Muscle layer of duodenum (tissue), 2 donors: ENCODE results near the gene LMF1.

Experiments used
- H3K27ac ChIP-seq: one replicate; pipeline ENCODE4 v1.7.0; 2013; ENCODE audit warnings: mild to moderate bottlenecking, low read length
- H3K27me3 ChIP-seq: one replicate; pipeline ENCODE4 v1.7.0; 2013; ENCODE audit warnings: low read depth, mild to moderate bottlenecking, control low read depth, low read length
- H3K36me3 ChIP-seq, 2 donors: one replicate each; pipeline ENCODE4 v1.7.0; 2013; ENCODE audit warnings: low read length in 2 of 2, control low read depth in 1 of 2, mild to moderate bottlenecking in 1 of 2; ENCODE audit not compliant: insufficient read depth in 2 of 2, control insufficient read depth in 1 of 2
- H3K4me1 ChIP-seq, 2 donors: one replicate each; pipeline ENCODE4 v1.7.0; 2013; ENCODE audit warnings: low read length in 2 of 2, mild to moderate bottlenecking in 2 of 2, control low read depth in 1 of 2, moderate library complexity in 1 of 2; ENCODE audit not compliant: insufficient read depth in 2 of 2, control insufficient read depth in 1 of 2
- H3K4me3 ChIP-seq, 2 donors: one replicate each; pipeline ENCODE4 v1.7.0; 2013; ENCODE audit warnings: low read length in 2 of 2, low read depth in 1 of 2, mild to moderate bottlenecking in 1 of 2
- H3K9me3 ChIP-seq, 2 donors: one replicate each; pipeline ENCODE4 v1.7.0; 2013; ENCODE audit warnings: low read length in 2 of 2, control low read depth in 1 of 2, mild to moderate bottlenecking in 1 of 2; ENCODE audit not compliant: control insufficient read depth in 1 of 2
- donor health status: healthy.

Gene LMF1

DNA sequence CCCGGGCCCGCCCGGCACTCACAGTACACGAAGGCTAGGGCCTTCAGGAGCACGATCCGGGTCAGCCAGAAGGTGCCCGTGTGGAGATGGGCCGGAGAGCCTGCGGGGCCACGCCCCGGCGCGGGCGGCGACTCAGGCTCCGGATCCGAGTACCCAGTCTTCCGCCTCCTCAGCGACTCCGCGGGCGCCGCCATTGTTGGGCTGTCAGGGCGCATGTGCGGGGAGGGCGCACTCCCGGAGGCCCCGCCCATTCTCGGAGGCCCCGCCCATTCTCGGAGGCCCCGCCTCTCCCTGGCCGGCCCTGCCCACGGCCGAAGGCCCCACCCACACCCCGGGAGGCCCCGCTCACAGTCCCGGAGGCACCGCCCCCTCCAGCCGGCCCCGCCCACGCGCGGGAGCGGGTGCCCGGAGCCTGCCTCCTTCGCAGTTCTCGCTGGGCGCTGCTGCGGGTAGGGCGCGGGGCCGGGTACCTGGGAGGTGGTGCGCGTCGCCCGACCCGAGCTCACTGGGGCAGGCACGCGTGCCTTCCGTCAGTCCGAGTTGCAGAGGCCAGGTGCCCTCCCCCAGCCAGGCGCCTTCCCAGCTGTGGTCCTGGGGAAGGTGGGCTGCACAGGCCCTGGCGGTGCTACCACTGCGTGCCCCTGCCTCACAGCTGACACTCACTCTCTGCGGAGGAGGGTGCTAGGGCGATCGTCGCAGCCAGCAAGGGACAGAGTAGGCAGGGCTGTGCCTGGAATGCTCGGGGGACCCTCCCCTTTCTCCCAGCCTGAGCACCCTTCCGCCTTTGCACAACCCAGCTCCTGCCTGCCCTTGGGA is at the start of gene LMF1:
TSS of gene LMF1 (minus strand) at position 219 of the 816 bp plus-strand sequence. CDS start at position 215, 4 bp downstream.
- Histone ChIP-seq H3K27me3 (no peaks in the 10 kb centered on the region), H3K27ac (no peak within 1 kb of the TSS), H3K9me3 (no peaks in the 10 kb centered on the region), H3K4me1 (peaks cover 6 to 24% of the 10 kb centered on the region in 2 donors), H3K4me3 (peak within 1 kb of the TSS; percentile 44 to 95), H3K36me3 (peaks cover 3 to 15% of the 10 kb centered on the region in 2 donors)

DNA sequence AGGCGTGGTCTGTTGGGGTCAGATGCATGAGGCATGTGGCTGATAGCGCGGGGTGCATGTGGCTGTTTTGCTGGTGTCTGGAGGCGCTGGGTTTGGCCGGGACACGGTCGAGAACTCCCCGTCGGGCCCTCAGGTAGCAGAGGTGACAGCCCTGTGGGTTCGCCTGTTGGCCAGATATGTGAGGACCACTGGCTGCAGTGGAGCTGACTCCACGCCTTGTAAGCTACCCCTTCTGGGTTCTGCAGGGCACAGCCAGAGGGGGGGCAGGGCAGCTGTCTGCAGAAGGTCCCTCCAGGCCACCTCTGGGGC is 49.3 kb upstream of the LMF1 start:
- no peak overlapping the region for H3K27ac ChIP-seq
- no peaks in the 10 kb centered on the region for H3K36me3 ChIP-seq
- no peaks in the 10 kb centered on the region for H3K4me1 ChIP-seq
- H3K4me3 ChIP-seq: no peak overlapping the region
- peaks cover under 1% of the 10 kb centered on the region for H3K27me3 ChIP-seq
- H3K9me3 ChIP-seq: no peaks in the 10 kb centered on the region

DNA sequence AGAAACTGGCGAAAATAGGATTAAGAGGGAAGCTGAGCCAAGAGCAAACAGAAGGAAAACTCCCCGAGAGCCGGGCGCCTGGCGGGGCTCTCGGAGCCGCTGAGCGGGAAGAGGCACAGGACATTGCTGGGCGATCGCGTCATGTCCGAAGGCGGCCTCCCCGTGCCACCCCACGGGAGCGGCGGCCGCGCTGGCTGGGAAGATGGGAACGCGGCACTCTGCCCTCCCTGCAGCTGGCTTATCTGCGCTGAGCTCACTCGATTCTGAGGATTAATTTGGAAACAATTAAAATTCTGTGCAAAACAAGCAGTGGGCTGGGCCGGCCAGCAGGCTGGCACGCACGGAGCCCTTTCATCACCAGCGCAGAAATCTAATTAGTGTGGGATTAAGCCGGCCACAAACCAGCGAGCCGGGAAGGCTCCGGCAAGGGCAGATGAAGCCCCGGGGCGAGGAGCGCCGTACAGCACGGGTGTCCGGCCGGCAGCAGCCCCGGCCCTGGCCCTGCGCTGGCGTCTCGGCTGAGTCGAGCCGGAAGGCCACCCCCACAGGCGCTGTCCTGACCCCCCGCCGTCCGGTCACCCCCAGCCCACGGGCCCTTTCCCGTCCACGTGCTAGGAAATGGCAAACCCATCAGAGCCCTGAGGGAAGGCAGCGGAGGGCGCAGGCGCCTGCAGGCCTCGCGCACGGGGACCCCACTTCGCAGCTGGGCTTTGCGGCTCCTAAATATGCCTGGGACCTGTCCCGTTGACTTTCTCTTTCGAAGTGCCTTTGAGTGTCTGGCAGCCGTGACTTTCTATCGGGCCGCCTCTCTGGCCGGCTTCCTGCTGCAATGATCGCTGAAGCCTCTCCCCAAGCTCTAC is 48.7 kb upstream of the LMF1 start:
- H3K4me1 ChIP-seq: no peaks in the 10 kb centered on the region

DNA sequence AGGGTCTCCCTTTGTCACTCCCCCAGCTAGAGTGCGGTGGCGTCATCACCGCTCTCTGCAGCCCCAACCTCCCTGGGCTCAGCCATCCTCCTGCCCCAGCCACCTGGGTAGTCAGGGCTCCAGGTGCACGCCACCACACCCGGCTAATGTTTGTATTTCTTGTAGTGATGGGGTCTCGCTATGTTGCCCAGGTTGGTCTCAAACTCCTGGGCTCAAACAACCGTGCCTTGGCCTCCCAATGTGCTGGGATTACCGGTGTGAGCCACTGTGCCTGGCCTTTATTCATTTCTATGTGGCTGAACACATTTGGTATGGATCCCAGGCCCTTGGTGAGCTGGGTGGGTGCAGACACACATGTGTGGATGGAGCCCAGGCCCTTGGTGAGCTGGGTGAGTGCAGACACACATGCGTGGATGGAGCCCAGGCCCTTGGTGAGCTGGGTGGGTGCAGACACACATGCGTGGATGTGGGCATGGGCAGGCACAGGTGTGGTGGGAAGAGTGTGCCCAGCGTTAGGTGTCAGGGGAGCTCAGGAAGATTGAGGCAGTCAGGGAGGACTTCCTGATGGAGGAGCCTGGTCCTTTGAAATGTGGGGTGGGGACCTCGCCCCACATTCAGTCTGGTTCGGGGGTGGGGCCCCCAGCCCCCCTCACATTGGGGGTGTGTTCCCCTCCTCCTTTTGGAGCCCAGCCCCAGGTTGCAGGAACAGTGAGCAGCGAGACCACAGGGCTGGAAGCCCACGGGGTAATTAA is 47.8 kb upstream of the LMF1 start:
- Histone ChIP-seq H3K4me3 (no peak overlapping the region), H3K36me3 (no peaks in the 10 kb centered on the region), H3K9me3 (no peaks in the 10 kb centered on the region), H3K27ac (no peak overlapping the region), H3K4me1 (no peaks in the 10 kb centered on the region), H3K27me3 (no peaks in the 10 kb centered on the region)

More for the DNA sequence above, 48.7 kb upstream of the LMF1 start:
- H3K9me3 ChIP-seq: no peaks in the 10 kb centered on the region
- H3K27ac ChIP-seq: no peak overlapping the region
- no peak overlapping the region for H3K4me3 ChIP-seq
- no peaks in the 10 kb centered on the region for H3K36me3 ChIP-seq
- no peaks in the 10 kb centered on the region for H3K27me3 ChIP-seq

DNA sequence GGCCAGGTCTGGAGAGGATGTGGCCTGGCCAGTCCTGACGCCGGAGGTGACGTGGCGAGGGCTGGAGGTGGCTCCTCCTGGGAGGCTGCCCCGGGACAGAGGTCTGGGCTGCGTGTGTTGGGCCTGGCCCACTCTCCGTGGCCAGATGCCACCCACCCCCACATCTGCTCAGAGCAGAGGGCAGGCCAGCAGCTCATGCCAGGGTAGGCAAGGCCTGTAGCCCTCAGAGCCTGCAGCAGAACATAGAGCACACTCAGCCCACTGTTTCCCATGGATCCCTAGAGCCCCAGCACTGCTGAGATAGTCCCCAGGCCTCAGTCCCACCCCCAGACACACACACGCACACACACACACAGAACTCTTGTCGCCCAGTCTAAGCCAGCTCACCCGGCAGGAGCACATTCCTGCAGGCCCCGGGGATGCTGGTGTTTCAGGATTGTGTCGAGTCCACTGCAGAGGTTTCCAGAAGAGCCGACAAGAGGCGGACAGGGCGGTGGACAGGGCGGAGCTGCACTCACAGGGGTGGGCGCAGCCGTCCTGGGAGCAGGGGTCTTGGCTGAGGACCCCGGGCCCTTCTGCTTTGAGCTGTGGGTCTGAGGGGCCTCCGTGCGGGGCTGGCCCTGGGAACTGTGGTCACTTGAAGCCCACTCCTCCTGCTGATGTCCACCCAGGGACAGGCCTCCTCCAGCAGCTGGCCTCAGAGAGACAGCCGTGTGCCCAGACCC is 44.1 kb upstream of the LMF1 start:
- Histone ChIP-seq H3K36me3 (no peaks in the 10 kb centered on the region), H3K4me1 (no peaks in the 10 kb centered on the region), H3K27me3 (no peaks in the 10 kb centered on the region), H3K9me3 (no peaks in the 10 kb centered on the region), H3K4me3 (no peak overlapping the region), H3K27ac (no peak overlapping the region)

DNA sequence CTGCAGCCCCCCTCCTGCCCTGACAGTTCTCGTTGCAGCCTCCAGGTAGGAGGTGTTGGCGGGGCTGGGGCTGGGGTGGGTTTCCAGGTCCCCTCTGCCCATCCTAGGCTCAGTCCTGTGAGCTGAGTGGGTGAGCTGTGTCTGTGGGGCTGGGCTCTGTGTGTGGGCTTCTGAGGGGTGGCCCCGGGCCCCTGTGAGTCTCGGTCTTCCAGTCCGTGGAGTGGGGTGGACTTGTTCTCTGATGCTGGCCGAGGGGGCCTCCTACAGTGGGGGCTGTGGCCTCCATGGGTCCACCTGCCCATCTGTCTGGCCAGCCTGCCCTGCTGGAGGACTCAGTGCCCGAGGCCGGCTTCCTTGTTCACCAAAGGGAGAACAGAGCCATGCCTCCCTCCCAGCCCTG is 43.4 kb upstream of the LMF1 start:
- no peaks in the 10 kb centered on the region for H3K27me3 ChIP-seq

DNA sequence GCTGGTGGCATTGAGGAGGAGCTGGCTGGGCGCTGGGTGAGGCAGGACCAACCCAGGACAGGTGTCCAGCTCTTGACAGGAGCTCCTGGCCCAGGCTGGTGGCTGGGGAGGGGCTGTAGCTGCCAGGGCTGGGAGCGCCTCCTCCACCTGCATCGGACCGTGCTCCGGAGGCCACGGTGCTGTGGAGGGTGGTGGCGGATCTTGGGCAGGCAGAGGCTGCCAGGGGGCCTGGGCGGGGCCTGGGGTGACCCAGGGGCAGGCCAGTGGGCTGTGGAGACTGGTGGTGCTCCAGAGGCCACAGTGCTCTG is 42.8 kb upstream of the LMF1 start:
- H3K4me1 ChIP-seq: no peaks in the 10 kb centered on the region
- H3K36me3 ChIP-seq: no peaks in the 10 kb centered on the region
- H3K27me3 ChIP-seq: no peaks in the 10 kb centered on the region
- H3K9me3 ChIP-seq: no peaks in the 10 kb centered on the region
- no peak overlapping the region for H3K4me3 ChIP-seq
- no peak overlapping the region for H3K27ac ChIP-seq

More for the DNA sequence above, 43.4 kb upstream of the LMF1 start:
- no peak overlapping the region for H3K4me3 ChIP-seq
- no peak overlapping the region for H3K27ac ChIP-seq
- no peaks in the 10 kb centered on the region for H3K4me1 ChIP-seq
- H3K36me3 ChIP-seq: no peaks in the 10 kb centered on the region
- H3K9me3 ChIP-seq: no peaks in the 10 kb centered on the region

DNA sequence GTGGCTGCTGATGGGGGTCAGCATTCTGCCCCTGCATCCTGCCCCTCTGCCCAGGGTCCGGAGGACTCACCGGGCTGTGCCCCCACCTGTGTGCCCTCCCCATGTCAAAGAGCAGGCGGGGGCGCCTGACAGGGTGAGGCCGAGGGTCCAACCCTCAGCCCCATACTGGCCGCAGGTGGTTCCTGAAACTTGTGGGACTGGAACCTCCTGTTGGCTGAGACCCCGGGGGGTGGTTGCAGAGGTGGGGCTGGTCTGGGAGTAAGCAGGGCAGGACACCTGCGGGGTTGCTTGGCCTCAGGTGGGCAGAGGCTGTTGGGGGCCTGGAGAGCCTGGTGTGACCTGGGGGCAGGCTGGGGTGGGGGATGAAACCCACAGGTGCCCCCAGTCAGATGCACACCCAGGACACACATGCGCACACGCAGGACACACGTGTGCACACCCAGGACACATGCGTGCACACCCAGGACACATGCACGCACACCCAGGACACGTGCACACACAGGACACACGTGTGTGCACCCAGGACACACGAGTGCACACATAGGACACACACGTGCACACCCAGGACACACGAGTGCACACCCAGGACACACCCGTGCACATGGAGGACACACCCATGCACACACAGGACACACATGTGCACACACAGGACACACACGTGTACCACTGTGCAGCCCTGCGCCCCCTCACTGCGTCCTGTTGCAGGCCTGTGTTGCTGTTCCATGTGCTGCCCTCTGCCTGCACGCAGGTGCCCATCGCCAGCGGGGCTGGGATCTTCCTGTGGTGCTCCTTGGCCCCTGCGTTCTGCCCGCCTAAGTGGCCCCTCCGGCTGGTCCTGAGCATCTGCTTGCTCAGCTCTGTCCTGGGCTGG is 42.2 kb upstream of the LMF1 start:
- H3K4me3 ChIP-seq: no peak overlapping the region
- H3K27me3 ChIP-seq: no peaks in the 10 kb centered on the region
- no peaks in the 10 kb centered on the region for H3K36me3 ChIP-seq
- H3K9me3 ChIP-seq: no peaks in the 10 kb centered on the region
- no peak overlapping the region for H3K27ac ChIP-seq
- H3K4me1 ChIP-seq: no peaks in the 10 kb centered on the region

DNA sequence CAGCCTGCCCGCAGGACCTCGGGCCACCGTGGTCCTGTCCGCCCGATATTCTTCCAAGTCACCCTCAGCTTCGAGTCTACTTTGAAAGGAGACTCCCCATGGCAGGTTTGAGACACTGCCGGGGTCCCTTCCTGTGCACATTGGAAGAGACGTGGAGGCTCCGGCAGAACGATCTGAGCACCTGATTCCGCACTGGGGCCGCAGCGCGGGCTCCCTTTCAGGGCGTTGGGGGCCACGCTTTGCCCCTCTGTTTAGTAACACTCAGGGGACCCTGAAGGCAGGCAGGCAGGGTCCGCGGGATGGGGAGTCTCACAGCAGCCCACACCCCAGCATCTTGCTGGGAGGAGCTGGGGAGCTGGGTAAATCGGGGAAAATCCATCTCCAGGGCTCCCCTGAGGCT is 41.4 kb upstream of the LMF1 start:
- Histone ChIP-seq H3K4me3 (no peak overlapping the region), H3K27ac (no peak overlapping the region), H3K36me3 (no peaks in the 10 kb centered on the region), H3K4me1 (no peaks in the 10 kb centered on the region), H3K27me3 (no peaks in the 10 kb centered on the region), H3K9me3 (no peaks in the 10 kb centered on the region)

DNA sequence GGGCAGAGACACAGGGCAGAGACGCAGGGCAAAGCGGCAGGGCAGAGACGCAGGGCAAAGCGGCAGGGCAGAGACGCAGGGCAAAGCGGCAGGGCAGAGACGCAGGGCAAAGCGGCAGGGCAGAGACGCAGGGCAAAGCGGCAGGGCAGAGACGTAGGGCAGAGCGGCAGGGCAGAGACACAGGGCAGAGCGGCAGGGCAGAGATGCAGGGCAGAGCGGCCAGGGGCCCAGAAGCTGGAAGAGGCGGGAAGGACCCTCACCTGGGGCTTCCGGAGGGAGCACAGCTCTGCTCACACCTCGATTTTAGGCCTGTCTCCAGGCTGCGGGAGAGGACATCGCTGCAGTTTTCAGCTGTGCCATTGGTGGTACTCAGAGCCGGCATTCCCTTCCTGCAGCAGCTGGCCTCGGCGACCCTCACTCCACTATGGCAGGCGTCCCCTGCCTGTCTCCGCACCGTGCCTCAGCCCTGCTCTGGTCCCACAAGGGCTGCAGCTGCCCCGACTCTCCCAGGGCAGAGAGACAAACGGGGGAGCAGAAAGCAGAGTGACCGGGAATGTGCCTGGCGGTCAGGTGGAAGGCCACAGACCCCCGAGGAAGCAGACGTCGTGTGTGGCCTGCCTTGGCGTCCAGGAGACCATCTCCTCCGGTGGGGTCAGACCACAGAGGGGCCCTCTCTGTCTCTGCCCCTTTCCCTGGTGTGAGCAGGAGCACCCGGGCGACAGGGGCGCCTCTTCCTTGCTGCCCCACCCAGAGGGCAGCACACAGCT is 40.7 kb upstream of the LMF1 start:
- no peaks in the 10 kb centered on the region for H3K36me3 ChIP-seq
- H3K4me1 ChIP-seq: no peaks in the 10 kb centered on the region
- H3K4me3 ChIP-seq: no peak overlapping the region
- no peaks in the 10 kb centered on the region for H3K27me3 ChIP-seq
- no peaks in the 10 kb centered on the region for H3K9me3 ChIP-seq
- no peak overlapping the region for H3K27ac ChIP-seq
